Measurements from ENCODE around the gene ATP8A2. TPM values are rescaled to one million over a fixed set of nuclear protein-coding genes. Genes with fewer than 3 reads are reported as not detected.

Gene ATP8A2
- total RNA-seq, 4 donors from 2014 or later: 0.18 to 11.6 (median 1.8) TPM

DNA sequence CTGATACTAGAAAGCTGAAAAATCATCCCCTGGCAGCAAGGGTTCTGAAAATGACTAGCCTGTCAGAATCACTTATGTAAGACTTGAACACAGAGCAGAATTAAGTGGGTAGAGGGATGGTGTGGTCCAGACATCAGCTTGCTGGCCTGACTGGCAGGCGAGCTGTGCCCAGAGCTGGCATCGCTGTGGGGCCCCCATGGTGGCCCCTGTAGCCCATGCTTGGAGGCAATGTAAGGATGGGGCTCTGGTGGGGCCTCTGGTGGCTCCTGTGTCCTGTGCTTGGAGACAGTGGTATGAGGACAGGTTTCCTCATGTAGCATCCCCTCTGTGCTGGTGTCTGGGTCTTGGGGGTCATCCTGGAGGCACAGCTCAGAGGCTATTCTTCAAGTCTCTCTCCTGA is 347.9 kb downstream of the ATP8A2 start:
- H3K4me1 ChIP-seq: no peaks in the 10 kb centered on the region

GRCh38 chr13:25722893-25723292 is 351.1 kb downstream of the ATP8A2 start:
- Histone ChIP-seq H3K27me3 (no peaks in the 10 kb centered on the region), H3K27ac (no peak overlapping the region), H3K9me3 (no peaks in the 10 kb centered on the region), H3K4me1 (no peaks in the 10 kb centered on the region), H3K36me3 (no peaks in the 10 kb centered on the region), H3K4me3 (no peak overlapping the region)
- DNase-seq: no peak
- TF ChIP-seq, protein P1, sequence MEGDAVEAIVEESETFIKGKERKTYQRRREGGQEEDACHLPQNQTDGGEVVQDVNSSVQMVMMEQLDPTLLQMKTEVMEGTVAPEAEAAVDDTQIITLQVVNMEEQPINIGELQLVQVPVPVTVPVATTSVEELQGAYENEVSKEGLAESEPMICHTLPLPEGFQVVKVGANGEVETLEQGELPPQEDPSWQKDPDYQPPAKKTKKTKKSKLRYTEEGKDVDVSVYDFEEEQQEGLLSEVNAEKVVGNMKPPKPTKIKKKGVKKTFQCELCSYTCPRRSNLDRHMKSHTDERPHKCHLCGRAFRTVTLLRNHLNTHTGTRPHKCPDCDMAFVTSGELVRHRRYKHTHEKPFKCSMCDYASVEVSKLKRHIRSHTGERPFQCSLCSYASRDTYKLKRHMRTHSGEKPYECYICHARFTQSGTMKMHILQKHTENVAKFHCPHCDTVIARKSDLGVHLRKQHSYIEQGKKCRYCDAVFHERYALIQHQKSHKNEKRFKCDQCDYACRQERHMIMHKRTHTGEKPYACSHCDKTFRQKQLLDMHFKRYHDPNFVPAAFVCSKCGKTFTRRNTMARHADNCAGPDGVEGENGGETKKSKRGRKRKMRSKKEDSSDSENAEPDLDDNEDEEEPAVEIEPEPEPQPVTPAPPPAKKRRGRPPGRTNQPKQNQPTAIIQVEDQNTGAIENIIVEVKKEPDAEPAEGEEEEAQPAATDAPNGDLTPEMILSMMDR (IDR thresholded peaks at IDR 0.05): no peak
- no peak for TF ChIP-seq POLR2A (IDR thresholded peaks at IDR 0.05)

More for the DNA sequence above, 347.9 kb downstream of the ATP8A2 start:
- TF ChIP-seq, protein P1 (IDR thresholded peaks at IDR 0.05): no peak
- no peak for TF ChIP-seq POLR2A (IDR thresholded peaks at IDR 0.05)
- Histone ChIP-seq H3K27ac (no peak overlapping the region), H3K36me3 (no peaks in the 10 kb centered on the region), H3K4me3 (no peak overlapping the region), H3K27me3 (no peaks in the 10 kb centered on the region), H3K9me3 (no peaks in the 10 kb centered on the region)
- no peak for DNase-seq

DNA sequence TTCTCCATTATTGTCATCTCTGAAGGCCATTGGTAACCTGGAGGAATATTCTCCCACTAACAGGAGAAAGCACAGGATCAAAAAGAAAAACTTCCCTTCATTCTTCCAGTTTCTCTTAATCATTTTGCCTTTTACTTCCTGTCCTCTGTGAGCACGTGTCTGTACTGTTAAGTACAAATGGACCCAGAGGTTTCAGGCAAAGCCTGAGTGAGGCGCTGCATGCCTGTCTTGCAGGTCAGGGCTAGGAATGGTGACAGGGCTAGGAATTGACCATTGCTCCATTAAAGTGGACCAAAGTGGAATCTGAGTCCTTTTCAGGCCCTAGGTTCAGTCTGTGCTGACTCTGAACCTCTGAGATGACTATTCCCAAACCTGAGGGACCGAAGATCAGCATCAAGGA is 353.3 kb downstream of the ATP8A2 start:
- no peaks in the 10 kb centered on the region for H3K9me3 ChIP-seq
- H3K27me3 ChIP-seq: no peaks in the 10 kb centered on the region
- H3K36me3 ChIP-seq: no peaks in the 10 kb centered on the region
- no peak for DNase-seq
- H3K4me1 ChIP-seq: no peaks in the 10 kb centered on the region
- no peak overlapping the region for H3K27ac ChIP-seq
- H3K4me3 ChIP-seq: no peak overlapping the region
- TF ChIP-seq POLR2A (IDR thresholded peaks at IDR 0.05): no peak
- TF ChIP-seq, protein P1 (IDR thresholded peaks at IDR 0.05): no peak

GRCh38 chr13:25727250-25727649 is 355.5 kb downstream of the ATP8A2 start:
- no peaks in the 10 kb centered on the region for H3K27me3 ChIP-seq
- no peaks in the 10 kb centered on the region for H3K36me3 ChIP-seq
- no peaks in the 10 kb centered on the region for H3K9me3 ChIP-seq
- DNase-seq: no peak
- H3K4me1 ChIP-seq: no peaks in the 10 kb centered on the region
- TF ChIP-seq POLR2A (IDR thresholded peaks at IDR 0.05): no peak
- TF ChIP-seq, protein P1 (IDR thresholded peaks at IDR 0.05): no peak
- H3K4me3 ChIP-seq: no peak overlapping the region
- H3K27ac ChIP-seq: no peak overlapping the region

DNA sequence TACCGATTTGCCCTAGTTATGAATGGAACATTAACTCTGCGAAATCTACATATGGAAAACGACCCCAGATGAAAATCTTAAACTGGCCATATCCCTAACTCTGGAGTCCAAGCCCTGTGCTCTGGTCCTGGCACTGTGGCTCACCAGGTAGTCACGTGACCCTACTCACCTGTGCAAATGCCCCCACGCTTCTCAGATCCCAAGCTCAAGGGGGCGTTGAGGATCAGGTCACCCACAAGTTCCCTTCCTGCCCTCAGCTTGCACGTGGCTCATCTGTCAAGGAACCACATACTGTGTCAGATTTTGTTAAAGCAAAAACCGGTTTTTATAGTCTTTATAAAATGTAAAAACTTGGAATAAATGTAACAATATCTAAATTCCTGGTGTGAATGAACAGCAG is 356.0 kb downstream of the ATP8A2 start:
- H3K27me3 ChIP-seq: no peaks in the 10 kb centered on the region
- H3K36me3 ChIP-seq: no peaks in the 10 kb centered on the region
- H3K27ac ChIP-seq: no peak overlapping the region
- TF ChIP-seq POLR2A (IDR thresholded peaks at IDR 0.05): no peak
- TF ChIP-seq, protein P1 (IDR thresholded peaks at IDR 0.05): no peak
- H3K4me1 ChIP-seq: no peaks in the 10 kb centered on the region
- no peak for DNase-seq
- no peaks in the 10 kb centered on the region for H3K9me3 ChIP-seq
- no peak overlapping the region for H3K4me3 ChIP-seq

DNA sequence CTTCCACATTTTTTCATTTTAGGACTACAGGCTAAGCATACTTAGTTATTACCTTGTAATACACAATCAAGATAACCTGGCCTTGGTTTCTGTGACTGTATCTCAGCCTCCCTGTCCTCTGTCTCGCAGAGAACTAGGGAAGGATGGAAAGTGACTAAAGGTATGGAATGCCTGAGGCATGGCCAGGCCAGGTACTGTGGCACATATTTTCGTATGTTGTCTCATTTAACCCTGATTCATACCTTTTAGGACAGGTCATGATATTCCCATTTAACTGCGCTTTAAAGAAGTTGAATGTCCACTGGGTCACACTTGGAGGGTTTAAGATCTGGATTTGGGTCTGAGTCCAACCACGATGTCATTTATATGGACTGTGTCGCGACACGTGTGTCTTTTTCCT is 357.4 kb downstream of the ATP8A2 start:
- Histone ChIP-seq H3K27ac (no peak overlapping the region), H3K36me3 (no peaks in the 10 kb centered on the region), H3K9me3 (no peaks in the 10 kb centered on the region), H3K4me1 (no peaks in the 10 kb centered on the region), H3K27me3 (no peaks in the 10 kb centered on the region), H3K4me3 (no peak overlapping the region)
- no peak for DNase-seq
- no peak for TF ChIP-seq POLR2A (IDR thresholded peaks at IDR 0.05)
- TF ChIP-seq, protein P1 (IDR thresholded peaks at IDR 0.05): no peak
